Upper lobe of left lung (tissue), 4 donors: ENCODE results near the gene SLC37A4.

Experiments used
- POLR2A ChIP-seq, 4 donors: fragments of 450-650 bp; IDR thresholded peaks; one replicate each; pipeline ENCODE4 v1.5.1; 2016 to 2017; ENCODE audit warnings: antibody characterized with exemption in 4 of 4, mild to moderate bottlenecking in 2 of 4
- TF ChIP-seq, protein P1 (sequence below), 6 experiments: fragments of 450-650 bp in 4 of 6; fragments of 200-600 bp in 2 of 6; sonication (generic) in 2 of 6; IDR thresholded peaks; one replicate each; pipeline ENCODE4 v1.5.1; 2016 to 2019; ENCODE audit warnings: antibody characterized with exemption in 6 of 6

DNA sequence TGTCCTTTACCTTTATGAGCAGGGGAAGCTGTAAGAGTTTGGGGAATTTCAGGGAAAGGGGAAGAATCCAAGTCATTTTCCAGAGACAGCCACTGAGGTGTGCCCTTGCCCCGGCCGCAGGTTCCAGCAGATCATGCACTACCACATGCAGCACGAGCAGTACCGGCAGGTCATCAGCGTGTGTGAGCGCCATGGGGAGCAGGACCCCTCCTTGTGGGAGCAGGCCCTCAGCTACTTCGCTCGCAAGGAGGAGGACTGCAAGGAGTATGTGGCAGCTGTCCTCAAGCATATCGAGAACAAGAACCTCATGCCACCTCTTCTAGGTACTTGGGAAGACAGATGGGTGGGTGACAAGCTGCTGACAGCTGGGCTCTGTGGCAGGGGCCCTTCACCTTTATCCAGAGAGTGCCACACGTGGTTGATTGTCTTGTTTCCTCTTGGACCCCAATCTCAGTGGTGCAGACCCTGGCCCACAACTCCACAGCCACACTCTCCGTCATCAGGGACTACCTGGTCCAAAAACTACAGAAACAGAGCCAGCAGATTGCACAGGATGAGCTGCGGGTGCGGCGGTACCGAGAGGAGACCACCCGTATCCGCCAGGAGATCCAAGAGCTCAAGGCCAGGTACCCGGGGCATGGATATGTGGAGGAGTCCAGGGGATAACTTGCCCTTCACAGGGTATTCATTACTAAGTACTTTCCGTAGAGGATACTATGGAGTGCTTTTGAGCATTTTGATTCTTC lies 48.2 kb upstream of the SLC37A4 start:
- TF ChIP-seq, protein P1, sequence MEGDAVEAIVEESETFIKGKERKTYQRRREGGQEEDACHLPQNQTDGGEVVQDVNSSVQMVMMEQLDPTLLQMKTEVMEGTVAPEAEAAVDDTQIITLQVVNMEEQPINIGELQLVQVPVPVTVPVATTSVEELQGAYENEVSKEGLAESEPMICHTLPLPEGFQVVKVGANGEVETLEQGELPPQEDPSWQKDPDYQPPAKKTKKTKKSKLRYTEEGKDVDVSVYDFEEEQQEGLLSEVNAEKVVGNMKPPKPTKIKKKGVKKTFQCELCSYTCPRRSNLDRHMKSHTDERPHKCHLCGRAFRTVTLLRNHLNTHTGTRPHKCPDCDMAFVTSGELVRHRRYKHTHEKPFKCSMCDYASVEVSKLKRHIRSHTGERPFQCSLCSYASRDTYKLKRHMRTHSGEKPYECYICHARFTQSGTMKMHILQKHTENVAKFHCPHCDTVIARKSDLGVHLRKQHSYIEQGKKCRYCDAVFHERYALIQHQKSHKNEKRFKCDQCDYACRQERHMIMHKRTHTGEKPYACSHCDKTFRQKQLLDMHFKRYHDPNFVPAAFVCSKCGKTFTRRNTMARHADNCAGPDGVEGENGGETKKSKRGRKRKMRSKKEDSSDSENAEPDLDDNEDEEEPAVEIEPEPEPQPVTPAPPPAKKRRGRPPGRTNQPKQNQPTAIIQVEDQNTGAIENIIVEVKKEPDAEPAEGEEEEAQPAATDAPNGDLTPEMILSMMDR (IDR thresholded peaks at IDR 0.05) = no peak
- no peak for TF ChIP-seq POLR2A (IDR thresholded peaks at IDR 0.05)
